GM23338 (cell line): ENCODE measurements around the gene SNX8. TPM values are rescaled to one million over a fixed set of nuclear protein-coding genes. Genes with fewer than 3 reads are reported as not detected.

Experiments
- ATAC-seq: fragments of 200-7000 bp; cut with Tn5 transposase; 3 replicates; pipeline ENCODE4 v1.9.1; 2020
- DNase-seq: peaks from one replicate; pipeline ENCODE4 v3.0.0-alpha.2; 2015; ENCODE audit warnings: low spot score
- H2AFZ ChIP-seq: fragments of 200-600 bp; sonication (generic); 2 replicates; pipeline ENCODE4 v1.8.0; 2016; ENCODE audit warnings: antibody characterized with exemption, mild to moderate bottlenecking, moderate library complexity
- H3F3A ChIP-seq: fragments of 200-600 bp; sonication (generic); replicated peaks from 2 replicates; pipeline ENCODE4 v1.8.0; 2017; ENCODE audit warnings: antibody characterized with exemption, mixed run types, low read depth
- H3K27ac ChIP-seq: fragments of 200-600 bp; sonication (generic); 2 replicates; pipeline ENCODE4 v1.6.1; 2016; ENCODE audit warnings: low read depth
- H3K27me3 ChIP-seq: fragments of 200-600 bp; sonication (generic); 2 replicates; pipeline ENCODE4 v1.8.0; 2016; ENCODE audit warnings: mild to moderate bottlenecking, mixed run types, moderate library complexity; ENCODE audit not compliant: insufficient read depth
- H3K36me3 ChIP-seq: fragments of 200-600 bp; sonication (generic); 2 replicates; pipeline ENCODE4 v1.8.0; 2016; ENCODE audit warnings: mild to moderate bottlenecking; ENCODE audit not compliant: insufficient read depth
- H3K4me1 ChIP-seq: fragments of 200-600 bp; sonication (generic); 2 replicates; pipeline ENCODE4 v1.8.0; 2016; ENCODE audit warnings: mild to moderate bottlenecking, moderate library complexity; ENCODE audit not compliant: insufficient read depth
- H3K4me2 ChIP-seq: fragments of 200-600 bp; sonication (generic); 2 replicates; pipeline ENCODE4 v1.7.1; 2017; ENCODE audit warnings: mixed run types
- H3K4me3 ChIP-seq: fragments of 200-600 bp; sonication (generic); 2 replicates; pipeline ENCODE4 v1.6.1; 2016; ENCODE audit warnings: mixed run types
- H3K79me2 ChIP-seq: fragments of 200-600 bp; sonication (generic); replicated peaks from 2 replicates; pipeline ENCODE4 v1.8.0; 2017; ENCODE audit warnings: mild to moderate bottlenecking; ENCODE audit not compliant: insufficient read depth
- H3K9me2 ChIP-seq: fragments of 200-600 bp; sonication (generic); 2 replicates; pipeline ENCODE4 v1.8.0; 2017; ENCODE audit not compliant: insufficient read depth
- H4K20me1 ChIP-seq: fragments of 200-600 bp; sonication (generic); replicated peaks from 2 replicates; pipeline ENCODE4 v1.8.0; 2017; ENCODE audit warnings: mild to moderate bottlenecking; ENCODE audit not compliant: insufficient read depth
- H3K27ac Mint-ChIP-seq: 2 replicates; pipeline ENCODE4 v1.8.0; 2020; ENCODE audit warnings: inconsistent platforms, mild to moderate bottlenecking, moderate library complexity, mixed read lengths
- H3K27me3 Mint-ChIP-seq: 3 replicates; pipeline ENCODE4 v1.8.0; 2022; ENCODE audit warnings: low read depth, mild to moderate bottlenecking, moderate library complexity, mixed read lengths, inconsistent platforms; ENCODE audit not compliant: insufficient read depth, poor library complexity
- H3K36me3 Mint-ChIP-seq: 3 replicates; pipeline ENCODE4 v1.8.0; 2021; ENCODE audit warnings: low read depth, mild to moderate bottlenecking, inconsistent platforms, moderate library complexity, mixed read lengths
- H3K4me1 Mint-ChIP-seq: 3 replicates; pipeline ENCODE4 v1.8.0; 2020; ENCODE audit warnings: mild to moderate bottlenecking, inconsistent platforms, mixed read lengths
- H3K4me3 Mint-ChIP-seq: 3 replicates; pipeline ENCODE4 v1.8.0; 2021; ENCODE audit warnings: moderate library complexity, mild to moderate bottlenecking, inconsistent platforms, mixed read lengths
- H3K9me3 Mint-ChIP-seq: 3 replicates; pipeline ENCODE4 v1.8.0; 2020; ENCODE audit warnings: moderate library complexity, mild to moderate bottlenecking, inconsistent platforms, mixed read lengths
- CREB1 ChIP-seq: fragments of 250-450 bp; sonication (Bioruptor Pico); IDR thresholded peaks from 2 replicates; pipeline ENCODE4 v1.5.0; 2020; ENCODE audit warnings: low read depth, mild to moderate bottlenecking, moderate library complexity
- CTCF ChIP-seq, 2 experiments: fragments of 200-600 bp in 1 of 2; sonication (generic) in 1 of 2; conservative IDR thresholded peaks; 2 replicates each; pipeline versions ENCODE4 v1.5.1 to v1.6.1; 2016 to 2017; ENCODE audit warnings: antibody characterized with exemption in 2 of 2, low read depth in 2 of 2, mild to moderate bottlenecking in 2 of 2, moderate library complexity in 1 of 2
- ETS1 ChIP-seq: IDR thresholded peaks from 2 replicates; pipeline ENCODE4 v1.6.1; 2016; ENCODE audit warnings: antibody characterized with exemption
- EZH2phosphoT487 ChIP-seq: fragments of 200-600 bp; sonication (generic); IDR thresholded peaks from one replicate; pipeline ENCODE4 v1.8.1; 2018; ENCODE audit warnings: antibody characterized with exemption; ENCODE audit not compliant: unreplicated experiment
- JUNB ChIP-seq: IDR thresholded peaks from one replicate; pipeline ENCODE4 v1.6.1; 2016; ENCODE audit warnings: antibody characterized with exemption; ENCODE audit not compliant: unreplicated experiment
- NANOG ChIP-seq: IDR thresholded peaks from 2 replicates; pipeline ENCODE4 v1.6.1; 2016; ENCODE audit warnings: antibody characterized with exemption, borderline replicate concordance
- POLR2AphosphoS5 ChIP-seq: IDR thresholded peaks from 2 replicates; pipeline ENCODE4 v1.6.1; 2016; ENCODE audit warnings: antibody characterized with exemption, low read depth
- STAT1 ChIP-seq: IDR thresholded peaks from one replicate; pipeline ENCODE4 v1.6.1; 2016; ENCODE audit warnings: antibody characterized with exemption; ENCODE audit not compliant: unreplicated experiment
- ZNF114 ChIP-seq: fragments of 250-450 bp; sonication (Bioruptor Pico); IDR thresholded peaks from 2 replicates; pipeline ENCODE4 v1.5.0; 2020; ENCODE audit warnings: mild to moderate bottlenecking, moderate library complexity
- ZNF331 ChIP-seq: fragments of 250-450 bp; sonication (Bioruptor Pico); IDR thresholded peaks from 2 replicates; pipeline ENCODE4 v1.5.0; 2020; ENCODE audit warnings: low read depth, mild to moderate bottlenecking, moderate library complexity
- ZNF462 ChIP-seq: fragments of 250-450 bp; sonication (Bioruptor Pico); IDR thresholded peaks from 2 replicates; pipeline ENCODE4 v1.5.0; 2020; ENCODE audit warnings: mild to moderate bottlenecking, moderate library complexity
- polyA plus RNA-seq: library from polyadenylated mRNA; unstranded; fragments of >200 nt; fragmentation: Nextera tagmentation; extraction: Ambion mirVana; gene quantifications from 2 replicates; pipeline ENCODE4 v1.2.1, GENCODE V29; 2016
- total RNA-seq: library from RNA; depleted of rRNA; stranded (reverse); fragments of >200 nt; shearing (Covaris generic); gene quantifications from 2 replicates; pipeline ENCODE4 v1.2.3, GENCODE V29; 2014

SNX8 gene
- total and polyA plus RNA-seq, 2 experiments from 2014 or later = 44.3 to 50.9 TPM

- TF ChIP-seq ZNF462 (CRISPR knock-in tag) = no peak
These were observed 59.7 kb downstream of the SNX8 start (continued) for GRCh38 chr7:2254429-2255144.

- Mint-ChIP-seq H3K27ac (no peak overlapping the region), H3K27me3 (peaks cover 22% of the 10 kb centered on the region), H3K36me3 (peaks cover 26% of the 10 kb centered on the region), H3K4me1 (no peaks in the 10 kb centered on the region), H3K4me3 (no peak overlapping the region), H3K9me3 (no peaks in the 10 kb centered on the region)
- H3F3A ChIP-seq = no peaks in the 10 kb centered on the region
- H2AFZ ChIP-seq = no peak overlapping the region
- H3K4me2 ChIP-seq = no peak overlapping the region
- DNase-seq = no peak
- no peak overlapping the region for H3K4me3 ChIP-seq
- H3K79me2 ChIP-seq = no peaks in the 10 kb centered on the region
- no peaks in the 10 kb centered on the region for H3K27me3 ChIP-seq
- no peak overlapping the region for H3K27ac ChIP-seq
- no peaks in the 10 kb centered on the region; the same call in 1 of the 2 replicates for H4K20me1 ChIP-seq
- no peaks in the 10 kb centered on the region; the same call in 1 of the 2 replicates for H3K36me3 ChIP-seq
- ATAC-seq = no peak
- H3K9me2 ChIP-seq = no peaks in the 10 kb centered on the region
- no peaks in the 10 kb centered on the region for H3K4me1 ChIP-seq
- TF ChIP-seq POLR2AphosphoS5 = no peak
- no peak for TF ChIP-seq STAT1
- TF ChIP-seq CREB1 (CRISPR knock-in tag) = no peak
- no peak for TF ChIP-seq ETS1
- no peak for TF ChIP-seq ZNF331
- no peak for TF ChIP-seq JUNB
- TF ChIP-seq NANOG = no peak
- TF ChIP-seq ZNF114 (CRISPR knock-in tag) = no peak
- no peak for TF ChIP-seq CTCF (conservative IDR thresholded peaks at IDR 0.05; ENCODE audit: low read depth in 2 of 2)
- TF ChIP-seq EZH2phosphoT487 = no peak
These were observed 60.6 kb downstream of the SNX8 start for GRCh38 chr7:2253525-2254244.
